Aorta (tissue), 5 donors: Measurements from ENCODE around the gene LRMDA. TPM values are rescaled to one million over a fixed set of nuclear protein-coding genes. Genes with fewer than 3 reads are reported as not detected.
A peak's percentile ranks its signal among the peaks of the same experiment; 100 is the strongest.
"Not testable (repeated sequence)": the region's sequence is repeated elsewhere in the genome, so short reads cannot be mapped to it uniquely, and the experiment has no call there.

Experiments used
- ATAC-seq: fragments of 200-7000 bp; cut with Tn5 transposase; one replicate; pipeline ENCODE4 v1.9.1; 2022; ENCODE audit warnings: moderate library complexity; ENCODE audit not compliant: low FRiP score
- DNase-seq, 2 donors: peaks; one replicate each; pipeline ENCODE4 v3.0.0-alpha.2; 2020
- H3K27ac ChIP-seq, 2 donors: one replicate each; pipeline ENCODE4 v1.5.1; 2013; ENCODE audit warnings: low read length in 2 of 2, mild to moderate bottlenecking in 2 of 2, moderate library complexity in 2 of 2, control low read depth in 1 of 2, inconsistent platforms in 1 of 2, low read depth in 1 of 2
- H3K27me3 ChIP-seq, 2 donors: one replicate each; pipeline ENCODE4 v1.6.1; 2013; ENCODE audit warnings: control low read depth in 1 of 2, low read length in 1 of 2, mild to moderate bottlenecking in 1 of 2, moderate library complexity in 1 of 2; ENCODE audit not compliant: insufficient read depth in 2 of 2, control insufficient read depth in 1 of 2
- H3K36me3 ChIP-seq, 2 donors: one replicate each; pipeline ENCODE4 v1.6.1; 2013; ENCODE audit warnings: control low read depth in 1 of 2, low read length in 1 of 2, mild to moderate bottlenecking in 1 of 2; ENCODE audit not compliant: insufficient read depth in 2 of 2, control insufficient read depth in 1 of 2
- H3K4me1 ChIP-seq, 2 donors: one replicate each; pipeline ENCODE4 v1.6.1; 2013; ENCODE audit warnings: low read length in 2 of 2, control low read depth in 1 of 2, mild to moderate bottlenecking in 1 of 2, moderate library complexity in 1 of 2; ENCODE audit not compliant: insufficient read depth in 2 of 2, control insufficient read depth in 1 of 2
- H3K4me3 ChIP-seq, 2 donors: one replicate each; pipeline ENCODE4 v1.5.1; 2013; ENCODE audit warnings: low read length in 2 of 2, control low read depth in 1 of 2, mild to moderate bottlenecking in 1 of 2
- H3K9me3 ChIP-seq: one replicate; pipeline ENCODE4 v1.6.1; 2013; ENCODE audit warnings: mild to moderate bottlenecking, low read length; ENCODE audit not compliant: control insufficient read depth
- WGBS, 2 donors: extraction: QIAGEN DNeasy Blood & Tissue Kit; methylation state at CpG; one replicate each; pipeline ENCODE4 v1.1.7; 2013; 5-methylcytosine and 5-hydroxymethylcytosine counted together
- intact Hi-C, 2 donors: fragments of 100-400 bp; cut with DNase I; formaldehyde crosslinking; loops; one replicate each; pipeline versions ENCODE4 v1.14.2 to v1.15.0; 2022
- polyA plus RNA-seq, 2 donors: library from polyadenylated mRNA; stranded (reverse); fragments of 200-250 nt; gene quantifications; one replicate each; pipeline ENCODE4 v1.2.3, GENCODE V29; 2013
- total RNA-seq, 2 donors: library from RNA; stranded (reverse); fragmentation: NEBNext Ultra II Directional; extraction: Animal tissue kit (Norgen Biotek cat#: 25700); gene quantifications; one replicate each; pipeline ENCODE4 v1.2.1, GENCODE V29; 2021
- donor health status: healthy with polysubstance abuse.
- donor health status: Bipolar disorder and iron deficiency.
- donor health status: DM: no; HTN: no; CAD: no.
- donor health status: DM: no; HTN: no; CAD: no.
- donor health status: DM: yes; HTN: yes; CAD: no.

LRMDA gene
- total and polyA plus RNA-seq, 4 donors: 7.4 to 25.7 (median 14.7) TPM

GRCh38 chr10:75766752-75767151 is 335.3 kb downstream of the LRMDA start:
- H3K27me3 ChIP-seq, H3K9me3 ChIP-seq, H3K27ac ChIP-seq, ATAC-seq, H3K4me3 ChIP-seq, DNase-seq, H3K36me3 ChIP-seq, intact Hi-C loops, H3K4me1 ChIP-seq: not testable (repeated sequence)
- 93 to 98% methylated on average over 4 of the region's 4 CpGs for WGBS, 2 donors

GRCh38 chr10:75770626-75771081 is 339.2 kb downstream of the LRMDA start:
- WGBS, 2 donors: 88 to 95% methylated on average over 7 of the region's 7 CpGs
- no peaks in the 10 kb centered on the region for H3K4me1 ChIP-seq
- ATAC-seq: peak; percentile 84
- H3K9me3 ChIP-seq: no peaks in the 10 kb centered on the region
- H3K4me3 ChIP-seq: no peak overlapping the region
- H3K36me3 ChIP-seq: no peaks in the 10 kb centered on the region
- no peaks in the 10 kb centered on the region for H3K27me3 ChIP-seq
- no peak for DNase-seq
- no peak overlapping the region for H3K27ac ChIP-seq
- intact Hi-C loops: no loop called here

DNA sequence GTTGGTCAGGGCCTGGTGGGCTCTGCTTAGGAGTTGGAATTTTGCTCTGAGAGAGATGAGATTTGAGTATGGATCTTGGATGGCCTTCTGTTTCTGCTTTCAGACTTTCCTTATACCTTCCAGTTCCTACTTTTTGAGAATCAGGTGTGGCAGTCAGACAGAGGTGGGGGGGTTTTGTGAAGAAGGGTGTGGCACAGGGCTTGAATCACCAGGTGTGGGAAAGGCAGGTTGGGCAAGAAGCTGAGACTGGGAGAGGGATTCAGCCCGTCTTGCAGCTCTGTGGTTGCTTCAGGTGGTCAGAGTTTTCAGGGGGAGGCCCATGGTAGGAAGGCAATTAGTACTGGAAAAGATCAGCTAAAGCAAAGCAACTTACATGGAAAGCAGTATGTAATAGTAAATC is 340.2 kb downstream of the LRMDA start:
- 93% methylated on average over 1 of the region's 1 CpG for WGBS, 2 donors

GRCh38 chr10:75772153-75772887 is 340.9 kb downstream of the LRMDA start:
- ATAC-seq (no peak), DNase-seq (no peak)
- Histone ChIP-seq H3K27ac (no peak overlapping the region), H3K9me3 (no peaks in the 10 kb centered on the region), H3K27me3 (no peaks in the 10 kb centered on the region), H3K4me1 (peaks cover 0 to 3% of the 10 kb centered on the region in 2 donors), H3K4me3 (no peak overlapping the region), H3K36me3 (no peaks in the 10 kb centered on the region)
- intact Hi-C loops: no loop called here
- WGBS, 2 donors: 83 to 90% methylated on average over 8 of the region's 8 CpGs

More for the DNA sequence above, 340.2 kb downstream of the LRMDA start:
- Histone ChIP-seq H3K4me3 (no peak overlapping the region), H3K36me3 (no peaks in the 10 kb centered on the region), H3K27ac (no peak overlapping the region), H3K9me3 (no peaks in the 10 kb centered on the region), H3K27me3 (no peaks in the 10 kb centered on the region), H3K4me1 (no peaks in the 10 kb centered on the region)
- DNase-seq (no peak), ATAC-seq (no peak)
- intact Hi-C loops: no loop called here

DNA sequence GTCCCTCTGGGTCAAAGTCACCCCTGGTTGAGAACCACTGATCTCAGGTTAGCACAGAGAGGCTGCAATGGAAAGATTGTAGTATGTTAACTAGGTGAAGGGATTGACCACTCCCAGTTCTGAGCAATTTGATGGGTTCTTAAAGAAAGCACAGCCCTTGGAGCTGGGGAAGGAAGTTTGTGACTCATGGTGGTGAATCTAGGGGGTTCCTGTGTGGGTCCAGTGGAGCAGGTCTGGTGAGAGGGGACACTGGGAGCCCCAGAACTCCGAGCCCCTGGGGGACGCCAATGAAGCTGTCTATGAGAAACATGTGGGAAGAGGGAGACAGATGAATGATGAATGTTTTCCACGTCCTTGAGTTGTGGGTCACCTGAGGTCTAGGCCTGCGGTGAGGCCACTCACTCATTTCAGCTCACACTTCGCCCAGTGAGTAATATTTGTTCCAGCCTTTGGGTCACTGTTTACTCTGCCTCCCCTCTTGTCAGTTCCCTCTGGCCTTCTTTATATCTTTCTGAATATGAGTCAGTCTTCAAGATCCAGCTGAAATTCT is 341.9 kb downstream of the LRMDA start:
- intact Hi-C loops: no loop called here
- Histone ChIP-seq H3K9me3 (no peaks in the 10 kb centered on the region), H3K36me3 (no peaks in the 10 kb centered on the region), H3K4me3 (no peak overlapping the region), H3K4me1 (peaks cover 0 to 3% of the 10 kb centered on the region in 2 donors), H3K27me3 (no peaks in the 10 kb centered on the region), H3K27ac (no peak overlapping the region)
- ATAC-seq (no peak), DNase-seq (no peak)
- 64 to 74% methylated on average over 5 of the region's 5 CpGs for WGBS, 2 donors

GRCh38 chr10:75773813-75774782 is 342.7 kb downstream of the LRMDA start:
- Histone ChIP-seq H3K27me3 (no peaks in the 10 kb centered on the region), H3K36me3 (no peaks in the 10 kb centered on the region), H3K9me3 (no peaks in the 10 kb centered on the region), H3K4me3 (no peak overlapping the region), H3K4me1 (peaks cover 0 to 3% of the 10 kb centered on the region in 2 donors), H3K27ac (no peak overlapping the region)
- intact Hi-C loops: no loop called here
- ATAC-seq: no peak
- DNase-seq: no peak
- WGBS, 2 donors: 61 to 64% methylated on average over 3 of the region's 3 CpGs

DNA sequence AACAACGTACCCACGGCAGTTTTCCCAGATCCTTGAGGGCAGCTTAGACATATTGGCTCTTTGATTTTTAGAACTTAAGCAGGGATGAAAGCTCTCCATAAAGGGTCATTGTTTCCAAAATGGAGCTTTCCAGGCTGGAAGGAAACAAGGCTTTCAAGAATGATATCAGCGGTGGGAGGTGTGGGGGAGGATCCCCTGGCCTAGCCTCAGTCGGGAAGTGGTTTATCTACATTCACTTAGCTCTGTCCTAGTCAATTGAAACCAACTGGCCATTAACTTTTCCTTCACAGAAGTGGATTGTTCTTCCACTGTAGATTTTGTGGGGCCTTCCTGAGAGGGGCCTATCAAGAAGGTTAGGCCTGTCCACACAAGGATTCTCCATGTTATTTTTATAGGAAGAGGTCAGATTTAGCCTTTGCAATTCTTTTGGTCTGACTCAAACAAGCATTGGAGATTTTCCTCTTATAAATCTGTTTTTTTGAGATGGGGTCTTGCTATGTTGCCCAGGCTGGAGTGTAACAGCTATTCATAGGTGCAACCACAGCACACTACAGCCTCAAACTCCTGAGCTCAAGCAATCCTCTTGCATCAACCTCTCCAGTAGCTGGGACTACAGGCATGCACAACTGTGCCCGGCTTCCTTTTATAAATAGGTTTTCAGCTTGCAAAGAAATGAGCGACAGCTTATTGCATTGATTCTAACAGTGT is 343.5 kb downstream of the LRMDA start:
- peaks cover 0 to 5% of the 10 kb centered on the region in 2 donors for H3K4me1 ChIP-seq
- DNase-seq: no peak
- no peaks in the 10 kb centered on the region for H3K36me3 ChIP-seq
- H3K27me3 ChIP-seq: no peaks in the 10 kb centered on the region
- H3K4me3 ChIP-seq: no peak overlapping the region
- H3K27ac ChIP-seq: no peak overlapping the region
- no peaks in the 10 kb centered on the region for H3K9me3 ChIP-seq
- no peak for ATAC-seq
- intact Hi-C loops: loop anchor here in 1 of 2 donors (5.0 kb wide), 1 partner anchor 373 kb away; the partner anchor contains the start of gene ZNF503
- 89 to 90% methylated on average over 6 of the region's 6 CpGs for WGBS, 2 donors
